ENCODE data around the gene UNC5C.

- TF ChIP-seq CTCF (IDR thresholded peaks at IDR 0.05) (no peak), POLR2AphosphoS5 (IDR thresholded peaks at IDR 0.05; ENCODE audit: low read depth, low read length) (no peak)
Observed at GRCh38 chr4:95505799-95506198, 43.0 kb downstream of the UNC5C start.

All from Panc1 (cell line).